ENCODE results near the gene PTPRG. TPM values are rescaled to one million over a fixed set of nuclear protein-coding genes. Genes with fewer than 3 reads are reported as not detected.

PTPRG gene
- total and polyA plus RNA-seq, 2 donors (not counting 1 experiment from before 2014, with no cell fraction given), result 67.0 to 97.9 TPM

GRCh38 chr3:61954097-61954540 lies 392.7 kb downstream of the PTPRG start:
- Histone ChIP-seq H3K79me2 (ENCODE audit: control insufficient read depth, insufficient read depth, low read length) (no peaks in the 10 kb centered on the region), H3K9me3 (ENCODE audit: control insufficient read depth, insufficient read depth, low read depth, low read length) (no peaks in the 10 kb centered on the region), H3K27me3 (ENCODE audit: control insufficient read depth, insufficient read depth, low read length) (no peaks in the 10 kb centered on the region), H3K36me3 (ENCODE audit: control insufficient read depth, insufficient read depth, low read length) (no peaks in the 10 kb centered on the region), H2AFZ (ENCODE audit: low read length) (no peak overlapping the region), H3K9ac (ENCODE audit: insufficient read depth, low read length) (no peak overlapping the region), H3K4me1 (ENCODE audit: control insufficient read depth, extremely low read depth, insufficient read depth, low read length) (peaks cover 6% of the 10 kb centered on the region), H3K4me3 (replicated peaks in 1 of 4; ENCODE audit: control extremely low read depth in 1 of 4, insufficient read depth in 1 of 4, low read depth in 3 of 4, low read length in 4 of 4) (no peak overlapping the region), H4K20me1 (ENCODE audit: control insufficient read depth, extremely low read depth, insufficient read depth, low read length) (no peaks in the 10 kb centered on the region), H3K27ac (ENCODE audit: insufficient read depth, low read length) (no peak overlapping the region), H3K4me2 (ENCODE audit: extremely low read depth, insufficient read depth, low read length) (no peak overlapping the region)
- DNase-seq (ENCODE audit: low read depth in 2 of 2), result peak; percentile 54 to 75
- TF ChIP-seq CTCF (conservative IDR thresholded peaks at IDR 0.05 in 1 of 2, IDR thresholded peaks at IDR 0.05 in 1 of 2; ENCODE audit: low read depth in 1 of 2, low read length in 2 of 2) (no peak), EZH2 (IDR thresholded peaks at IDR 0.05; ENCODE audit: low read length, missing control alignments) (no peak)

- Histone ChIP-seq H3K27ac (ENCODE audit: insufficient read depth, low read length) (no peak overlapping the region), H3K36me3 (ENCODE audit: control insufficient read depth, insufficient read depth, low read length) (no peaks in the 10 kb centered on the region), H2AFZ (ENCODE audit: low read length) (no peak overlapping the region), H3K27me3 (ENCODE audit: control insufficient read depth, insufficient read depth, low read length) (no peaks in the 10 kb centered on the region), H4K20me1 (ENCODE audit: control insufficient read depth, extremely low read depth, insufficient read depth, low read length) (no peaks in the 10 kb centered on the region), H3K79me2 (ENCODE audit: control insufficient read depth, insufficient read depth, low read length) (no peaks in the 10 kb centered on the region), H3K9ac (ENCODE audit: insufficient read depth, low read length) (no peak overlapping the region), H3K4me3 (replicated peaks in 1 of 4; ENCODE audit: control extremely low read depth in 1 of 4, insufficient read depth in 1 of 4, low read depth in 3 of 4, low read length in 4 of 4) (no peak overlapping the region), H3K9me3 (ENCODE audit: control insufficient read depth, insufficient read depth, low read depth, low read length) (no peaks in the 10 kb centered on the region), H3K4me2 (ENCODE audit: extremely low read depth, insufficient read depth, low read length) (no peak overlapping the region), H3K4me1 (ENCODE audit: control insufficient read depth, extremely low read depth, insufficient read depth, low read length) (peaks cover 6% of the 10 kb centered on the region)
- no peak for TF ChIP-seq EZH2 (IDR thresholded peaks at IDR 0.05; ENCODE audit: low read length, missing control alignments)
- no peak for TF ChIP-seq CTCF (conservative IDR thresholded peaks at IDR 0.05 in 1 of 2, IDR thresholded peaks at IDR 0.05 in 1 of 2; ENCODE audit: low read depth in 1 of 2, low read length in 2 of 2)
- DNase-seq (ENCODE audit: low read depth in 2 of 2), result peak in 1 of 2 donors; percentile 14
Measured at GRCh38 chr3:61955483-61955882, 394.1 kb downstream of the PTPRG start.

GRCh38 chr3:61956236-61956635 lies 394.9 kb downstream of the PTPRG start:
- no peak for TF ChIP-seq EZH2 (IDR thresholded peaks at IDR 0.05; ENCODE audit: low read length, missing control alignments)
- TF ChIP-seq CTCF (conservative IDR thresholded peaks at IDR 0.05 in 1 of 2, IDR thresholded peaks at IDR 0.05 in 1 of 2; ENCODE audit: low read depth in 1 of 2, low read length in 2 of 2), result no peak
- Histone ChIP-seq H3K4me1 (ENCODE audit: control insufficient read depth, extremely low read depth, insufficient read depth, low read length) (peaks cover 8% of the 10 kb centered on the region), H3K27ac (ENCODE audit: insufficient read depth, low read length) (peak overlapping the region; percentile 71), H3K4me3 (replicated peaks in 1 of 4; ENCODE audit: control extremely low read depth in 1 of 4, insufficient read depth in 1 of 4, low read depth in 3 of 4, low read length in 4 of 4) (no peak overlapping the region), H3K9ac (ENCODE audit: insufficient read depth, low read length) (no peak overlapping the region), H3K79me2 (ENCODE audit: control insufficient read depth, insufficient read depth, low read length) (no peaks in the 10 kb centered on the region), H3K4me2 (ENCODE audit: extremely low read depth, insufficient read depth, low read length) (peak overlapping the region; percentile 55), H2AFZ (ENCODE audit: low read length) (no peak overlapping the region), H3K9me3 (ENCODE audit: control insufficient read depth, insufficient read depth, low read depth, low read length) (no peaks in the 10 kb centered on the region), H4K20me1 (ENCODE audit: control insufficient read depth, extremely low read depth, insufficient read depth, low read length) (no peaks in the 10 kb centered on the region), H3K36me3 (ENCODE audit: control insufficient read depth, insufficient read depth, low read length) (no peaks in the 10 kb centered on the region), H3K27me3 (ENCODE audit: control insufficient read depth, insufficient read depth, low read length) (no peaks in the 10 kb centered on the region)
- peak; percentile 75 to 84 for DNase-seq (ENCODE audit: low read depth in 2 of 2)
